B cell (primary cell): Measurements from ENCODE around the gene DEAF1. TPM values are rescaled to one million over a fixed set of nuclear protein-coding genes. Genes with fewer than 3 reads are reported as not detected.
"Not testable (repeated sequence)": the region's sequence is repeated elsewhere in the genome, so short reads cannot be mapped to it uniquely, and the experiment has no call there.

Experiments
- ATAC-seq: fragments of 200-7000 bp; cut with Tn5 transposase; one replicate; pipeline ENCODE4 v1.10.0; 2021; ENCODE audit warnings: low read depth, mild to moderate bottlenecking, moderate number of reproducible peaks, moderate library complexity
- CTCF ChIA-PET: fragments of 350-600 bp; sonication (Branson Sonifier 250); formaldehyde crosslinking; loops from one replicate; lab custom pipeline; 2021; ENCODE audit warnings: antibody characterized with exemption, inconsistent platforms; lab: Charles Lee
- POLR2A ChIA-PET: fragments of 350-600 bp; sonication (Branson Sonifier 250); formaldehyde crosslinking; loops from one replicate; lab custom pipeline; 2021; ENCODE audit warnings: antibody characterized with exemption; lab: Charles Lee
- DNase-seq: peaks from one replicate; pipeline ENCODE4 v3.0.0; 2013
- H2AFZ ChIP-seq: 2 replicates; pipeline ENCODE4 v1.6.1; 2012; ENCODE audit warnings: mild to moderate bottlenecking, low read depth, low read length; ENCODE audit not compliant: insufficient read depth, poor library complexity, severe bottlenecking
- H3K27ac ChIP-seq, 2 donors: 1 replicate in 1 of 2; 2 replicates in 1 of 2; pipeline ENCODE4 v1.5.1; 2012 to 2013; ENCODE audit warnings: low read length in 2 of 2, mild to moderate bottlenecking in 2 of 2, moderate library complexity in 1 of 2
- H3K27me3 ChIP-seq, 4 experiments: fragments of 200-600 bp in 1 of 4; sonication (generic) in 1 of 4; replicated peaks in 1 of 4; 1 replicate in 2 of 4; 2 replicates in 2 of 4; pipeline versions ENCODE4 v1.6.1 to v1.7.0; 2013 to 2016; ENCODE audit warnings: low read length in 3 of 4, mild to moderate bottlenecking in 2 of 4, mixed read lengths in 1 of 4, moderate library complexity in 1 of 4; ENCODE audit not compliant: insufficient read depth in 4 of 4, control insufficient read depth in 3 of 4; ENCODE audit errors: control extremely low read depth in 1 of 4
- H3K36me3 ChIP-seq, 2 experiments: replicated peaks in 1 of 2; 1 replicate in 1 of 2; 2 replicates in 1 of 2; pipeline versions ENCODE4 v1.6.1 to v1.7.1; 2013; ENCODE audit warnings: low read length in 1 of 2; ENCODE audit not compliant: insufficient read depth in 2 of 2, control insufficient read depth in 1 of 2; ENCODE audit errors: control extremely low read depth in 1 of 2, extremely low read depth in 1 of 2
- H3K4me1 ChIP-seq, 2 donors: fragments of 200-600 bp in 1 of 2; sonication (generic) in 1 of 2; 1 replicate in 1 of 2; 2 replicates in 1 of 2; pipeline versions ENCODE4 v1.5.1 to v1.6.1; 2013 to 2017; ENCODE audit warnings: low read length in 2 of 2; ENCODE audit not compliant: control insufficient read depth in 2 of 2, insufficient read depth in 2 of 2
- H3K4me2 ChIP-seq: replicated peaks from 2 replicates; pipeline ENCODE3; 2012; ENCODE audit warnings: mild to moderate bottlenecking, low read depth, low read length; ENCODE audit not compliant: poor library complexity, severe bottlenecking
- H3K4me3 ChIP-seq, 5 experiments: fragments of 200-600 bp in 1 of 5; sonication (generic) in 1 of 5; 1 replicate in 3 of 5; 2 replicates in 2 of 5; pipeline versions ENCODE4 v1.5.1 to v1.7.0; 2011 to 2016; ENCODE audit warnings: low read length in 4 of 5, mild to moderate bottlenecking in 4 of 5, low read depth in 2 of 5, control low read depth in 1 of 5, moderate library complexity in 1 of 5; ENCODE audit not compliant: insufficient read depth in 1 of 5; ENCODE audit errors: control extremely low read depth in 1 of 5, extremely low read depth in 1 of 5
- H3K79me2 ChIP-seq: fragments of 200-600 bp; sonication (generic); one replicate; pipeline ENCODE4 v1.6.0; 2016; ENCODE audit warnings: low read length; ENCODE audit not compliant: control insufficient read depth, insufficient read depth
- H3K9ac ChIP-seq: fragments of 200-600 bp; sonication (generic); 2 replicates; pipeline ENCODE4 v1.6.1; 2017; ENCODE audit warnings: mild to moderate bottlenecking, low read length, moderate library complexity
- H3K9me3 ChIP-seq, 3 donors: one replicate each; pipeline versions ENCODE4 v1.6.1 to v1.7.1; 2013; ENCODE audit warnings: low read length in 2 of 3; ENCODE audit not compliant: control insufficient read depth in 2 of 3, insufficient read depth in 1 of 3; ENCODE audit errors: control extremely low read depth in 1 of 3
- H4K20me1 ChIP-seq: 2 replicates; pipeline ENCODE4 v1.6.0; 2012; ENCODE audit warnings: mild to moderate bottlenecking, low read length; ENCODE audit not compliant: insufficient read depth, control insufficient read depth, poor library complexity, severe bottlenecking
- H3K27ac Mint-ChIP-seq: one replicate; pipeline ENCODE4 v1.8.0; 2021; ENCODE audit warnings: mixed read lengths
- H3K27me3 Mint-ChIP-seq: one replicate; pipeline ENCODE4 v1.8.0; 2021; ENCODE audit warnings: mixed read lengths
- H3K4me1 Mint-ChIP-seq: one replicate; pipeline ENCODE4 v1.8.0; 2021; ENCODE audit warnings: mixed read lengths
- H3K4me3 Mint-ChIP-seq: one replicate; pipeline ENCODE4 v1.8.0; 2021; ENCODE audit warnings: mixed read lengths
- H3K9me3 Mint-ChIP-seq: one replicate; pipeline ENCODE4 v1.8.0; 2022; ENCODE audit warnings: mixed read lengths; ENCODE audit not compliant: insufficient read depth
- EZH2 ChIP-seq: IDR thresholded peaks from 2 replicates; pipeline ENCODE4 v1.6.1; 2012; ENCODE audit warnings: borderline replicate concordance, low read depth, mild to moderate bottlenecking, moderate library complexity, low read length; ENCODE audit not compliant: insufficient read depth, poor library complexity, severe bottlenecking
- WGBS: methylation state at CpG from one replicate; pipeline ENCODE4 v1.1.5; 2013; ENCODE audit warnings: missing lambda C conversion rate; ENCODE audit not compliant: insufficient coverage; 5-methylcytosine and 5-hydroxymethylcytosine counted together
- intact Hi-C: fragments of 100-400 bp; cut with micrococcal nuclease; formaldehyde crosslinking; loops from one replicate; pipeline ENCODE4 v1.10.0; 2022
- polyA plus RNA-seq: library from polyadenylated mRNA; depleted of rRNA; stranded (reverse); fragments of >200 nt; gene quantifications from 2 replicates; pipeline ENCODE4 v1.2.3, GENCODE V29; 2012
- total RNA-seq, 2 donors: library from RNA; stranded (reverse); fragments of 120-200 nt in 1 of 2; gene quantifications; 1 replicate in 1 of 2; 2 replicates in 1 of 2; pipeline versions ENCODE4 v1.2.3 to v1.2.4, GENCODE V29; 2013 to 2022
- TF ChIP-seq, protein P1 (sequence below): fragments of 200-600 bp; IDR thresholded peaks from one replicate; pipeline ENCODE4 v1.8.0; 2022; ENCODE audit warnings: antibody characterized with exemption, mild to moderate bottlenecking

Gene DEAF1
- total and polyA plus RNA-seq, 2 donors (not counting 1 experiment from before 2014, with no cell fraction given), result 31.8 to 53.6 TPM

DNA sequence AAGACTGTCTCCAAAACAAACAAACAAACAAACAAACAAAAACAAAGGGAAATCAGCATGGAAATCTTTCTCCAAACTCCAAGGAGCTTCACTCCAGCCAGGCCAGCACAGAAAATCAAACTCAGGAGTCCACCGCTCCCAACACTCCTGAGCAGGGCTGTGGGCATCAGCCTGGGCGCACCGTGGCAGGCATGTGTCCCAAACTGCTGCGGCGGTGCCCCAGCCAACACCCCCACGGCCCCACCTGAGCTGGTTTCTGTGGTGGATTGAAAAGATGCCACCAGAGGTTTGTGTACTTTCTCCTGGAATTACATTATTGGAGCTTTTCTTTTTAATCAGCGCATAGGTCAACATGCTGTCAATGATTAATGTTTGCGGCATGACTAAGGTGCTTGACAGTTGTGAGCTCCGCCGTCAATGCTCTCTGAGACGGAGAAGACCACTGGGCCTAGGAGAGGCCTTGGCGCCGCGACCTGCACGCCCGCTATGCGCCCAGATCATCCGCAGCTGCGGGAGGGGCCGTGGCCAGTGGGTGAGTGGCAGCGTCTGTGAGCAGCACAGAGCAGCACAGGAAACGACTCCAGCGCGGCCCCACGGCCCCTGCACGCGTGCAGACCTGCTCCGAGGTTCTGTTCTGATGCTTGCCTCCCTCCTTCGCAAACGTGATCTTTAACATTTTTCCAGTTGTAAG, 39.8 kb downstream of the DEAF1 start:
- Mint-ChIP-seq H3K4me3 (no peak overlapping the region), H3K9me3 (no peaks in the 10 kb centered on the region), H3K27ac (no peak overlapping the region), H3K27me3 (no peaks in the 10 kb centered on the region), H3K4me1 (peaks cover 3% of the 10 kb centered on the region)
- Histone ChIP-seq H3K9me3 (no peaks in the 10 kb centered on the region), H3K36me3 (peaks cover 0 to 26% of the 10 kb centered on the region in 2 experiments), H3K9ac (no peak overlapping the region), H4K20me1 (no peaks in the 10 kb centered on the region), H3K27ac (no peak overlapping the region), H3K4me1 (no peaks in the 10 kb centered on the region), H3K4me2 (no peak overlapping the region), H2AFZ (no peak overlapping the region), H3K4me3 (no peak overlapping the region), H3K27me3 (no peaks in the 10 kb centered on the region), H3K79me2 (peaks cover 4% of the 10 kb centered on the region)
- TF ChIP-seq, protein P1, sequence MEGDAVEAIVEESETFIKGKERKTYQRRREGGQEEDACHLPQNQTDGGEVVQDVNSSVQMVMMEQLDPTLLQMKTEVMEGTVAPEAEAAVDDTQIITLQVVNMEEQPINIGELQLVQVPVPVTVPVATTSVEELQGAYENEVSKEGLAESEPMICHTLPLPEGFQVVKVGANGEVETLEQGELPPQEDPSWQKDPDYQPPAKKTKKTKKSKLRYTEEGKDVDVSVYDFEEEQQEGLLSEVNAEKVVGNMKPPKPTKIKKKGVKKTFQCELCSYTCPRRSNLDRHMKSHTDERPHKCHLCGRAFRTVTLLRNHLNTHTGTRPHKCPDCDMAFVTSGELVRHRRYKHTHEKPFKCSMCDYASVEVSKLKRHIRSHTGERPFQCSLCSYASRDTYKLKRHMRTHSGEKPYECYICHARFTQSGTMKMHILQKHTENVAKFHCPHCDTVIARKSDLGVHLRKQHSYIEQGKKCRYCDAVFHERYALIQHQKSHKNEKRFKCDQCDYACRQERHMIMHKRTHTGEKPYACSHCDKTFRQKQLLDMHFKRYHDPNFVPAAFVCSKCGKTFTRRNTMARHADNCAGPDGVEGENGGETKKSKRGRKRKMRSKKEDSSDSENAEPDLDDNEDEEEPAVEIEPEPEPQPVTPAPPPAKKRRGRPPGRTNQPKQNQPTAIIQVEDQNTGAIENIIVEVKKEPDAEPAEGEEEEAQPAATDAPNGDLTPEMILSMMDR, result no peak
- TF ChIP-seq EZH2, result no peak
- DNase-seq (no peak), ATAC-seq (no peak)
- intact Hi-C loops, result no loop called here
- WGBS, result 97% methylated on average over 23 of the region's 30 CpGs
- ChIA-PET CTCF (interaction anchor here (1.0 kb wide), 1 partner anchor 100 kb away, joined by 3 read pairs; no protein-coding TSS in a partner anchor), POLR2A (no interaction called here)

DNA sequence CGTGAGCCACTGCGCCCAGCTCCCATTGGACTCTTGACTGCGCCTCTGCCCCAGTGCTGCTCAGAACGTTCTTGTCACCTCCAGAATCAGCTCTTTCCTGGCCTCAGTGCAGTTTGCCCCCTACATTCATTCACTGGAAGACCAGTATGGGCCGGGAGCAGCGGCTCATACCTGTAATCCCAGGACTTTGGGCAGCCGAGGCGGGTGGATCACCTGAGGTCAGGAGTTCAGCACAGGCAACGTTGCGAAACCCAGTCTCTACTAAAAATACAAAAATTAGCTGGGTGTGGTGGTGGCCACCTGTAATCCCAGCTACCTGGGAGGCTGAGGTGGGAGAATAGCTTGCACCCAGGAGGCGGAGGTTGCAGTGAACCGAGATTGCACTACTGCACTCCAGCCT, 40.6 kb downstream of the DEAF1 start:
- H2AFZ ChIP-seq, DNase-seq, H3K4me3 Mint-ChIP-seq, H3K4me1 ChIP-seq, H3K4me2 ChIP-seq, H3K27me3 Mint-ChIP-seq, H3K27ac ChIP-seq, H3K27me3 ChIP-seq, H4K20me1 ChIP-seq, ATAC-seq, H3K9me3 ChIP-seq, H3K9ac ChIP-seq, H3K27ac Mint-ChIP-seq, H3K4me3 ChIP-seq, H3K4me1 Mint-ChIP-seq, intact Hi-C loops, H3K9me3 Mint-ChIP-seq, H3K79me2 ChIP-seq: not testable (repeated sequence)
- H3K36me3 ChIP-seq, result peaks cover 0 to 20% of the 10 kb centered on the region in 2 experiments
- POLR2A ChIA-PET, result interaction anchor here (0.7 kb wide), 1 partner anchor 96 kb away, joined by 5 read pairs; no protein-coding TSS in a partner anchor
- WGBS, result 92% methylated on average over 5 of the region's 12 CpGs
- CTCF ChIA-PET, result interaction anchor here (0.5 to 0.6 kb wide), 2 partner anchors 15 to 1117 kb away, joined by 3 to 4 read pairs; no protein-coding TSS in a partner anchor
